Mesenteric fat pad (tissue), 1 donor: ENCODE results near the gene CEP250. TPM values are rescaled to one million over a fixed set of nuclear protein-coding genes. Genes with fewer than 3 reads are reported as not detected.
"Not testable (repeated sequence)": the region's sequence is repeated elsewhere in the genome, so short reads cannot be mapped to it uniquely, and the experiment has no call there.

Source experiments
- DNase-seq: peaks from one replicate; pipeline ENCODE4 v3.0.0-alpha.2; 2020; ENCODE audit warnings: low spot score
- total RNA-seq: library from RNA; stranded (reverse); fragmentation: NEBNext Ultra II Directional; extraction: Animal tissue kit (Norgen Biotek cat#: 25700); gene quantifications from one replicate; pipeline ENCODE4 v1.2.1, GENCODE V29; 2021
- donor health status: DM: yes; HTN: yes; CAD: no.

Gene CEP250
- total RNA-seq, 1 donor from 2014 or later = 19.3 TPM

DNA sequence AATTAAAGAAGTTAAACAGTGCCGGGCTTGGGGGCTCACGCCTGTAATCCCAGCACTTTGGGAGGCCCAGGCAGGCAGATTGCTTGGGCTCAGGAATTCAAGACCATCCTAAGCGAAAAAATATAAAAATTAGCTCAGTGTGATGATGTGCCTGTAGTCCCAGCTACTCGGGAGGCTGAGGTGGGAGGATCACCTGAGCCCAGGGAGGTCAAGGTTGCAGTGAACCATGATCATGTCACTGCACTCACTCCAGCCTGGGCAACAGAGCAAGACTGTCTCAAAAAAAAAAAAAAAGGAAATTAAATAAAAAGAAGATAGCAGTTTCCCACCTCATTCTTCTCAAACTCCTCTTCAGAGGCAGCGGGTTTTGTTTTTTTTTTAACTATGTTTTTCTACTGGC lies 62.4 kb downstream of the CEP250 start:
- DNase-seq = not testable (repeated sequence)

DNA sequence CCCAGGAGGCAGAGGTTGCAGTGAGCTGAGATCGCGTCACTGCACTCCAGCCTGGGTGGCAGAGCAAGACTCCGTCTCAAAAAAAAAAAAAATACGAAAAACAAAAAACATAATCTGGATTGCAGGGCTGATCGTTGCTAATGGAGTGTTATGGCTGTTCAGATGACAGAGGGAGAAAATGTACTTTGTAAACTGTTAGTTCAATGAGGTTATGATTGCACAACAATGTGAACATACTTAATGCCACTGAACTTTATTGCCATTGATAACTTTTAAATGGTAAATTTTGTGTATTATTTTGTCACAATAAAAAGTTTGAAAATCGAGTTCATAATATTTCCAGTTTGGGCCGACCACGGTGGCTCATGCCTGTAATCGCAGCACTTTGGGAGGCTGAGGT lies 63.6 kb downstream of the CEP250 start:
- DNase-seq = no peak

DNA sequence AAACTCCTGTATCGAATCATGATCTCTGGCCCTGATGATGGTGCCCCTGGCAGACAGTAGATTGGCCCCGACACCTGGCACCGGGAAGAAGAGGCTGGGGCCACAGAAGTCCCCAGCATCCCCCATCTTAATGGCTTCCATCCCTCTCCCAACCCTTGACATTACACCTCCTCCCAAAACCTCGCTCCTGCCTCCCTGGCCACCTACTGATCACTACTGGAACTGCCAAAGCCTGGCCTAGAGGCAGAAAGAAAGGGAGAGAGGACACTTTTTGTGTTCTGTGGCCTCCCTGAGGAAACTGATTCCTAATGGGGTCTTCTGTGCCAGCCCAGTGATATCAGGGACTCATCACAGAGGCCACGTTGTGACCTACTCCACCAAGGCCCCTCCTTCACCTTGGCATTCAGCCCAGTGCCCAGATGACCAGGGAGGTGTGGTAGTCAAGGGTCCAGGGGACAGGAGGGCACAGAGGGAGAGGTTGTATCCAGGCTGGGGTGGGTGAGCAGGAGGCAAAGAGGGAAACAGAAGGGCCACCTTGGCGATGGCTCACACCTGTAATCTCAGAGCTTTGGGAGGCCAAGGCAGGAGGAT lies 68.0 kb downstream of the CEP250 start:
- no peak for DNase-seq

DNA sequence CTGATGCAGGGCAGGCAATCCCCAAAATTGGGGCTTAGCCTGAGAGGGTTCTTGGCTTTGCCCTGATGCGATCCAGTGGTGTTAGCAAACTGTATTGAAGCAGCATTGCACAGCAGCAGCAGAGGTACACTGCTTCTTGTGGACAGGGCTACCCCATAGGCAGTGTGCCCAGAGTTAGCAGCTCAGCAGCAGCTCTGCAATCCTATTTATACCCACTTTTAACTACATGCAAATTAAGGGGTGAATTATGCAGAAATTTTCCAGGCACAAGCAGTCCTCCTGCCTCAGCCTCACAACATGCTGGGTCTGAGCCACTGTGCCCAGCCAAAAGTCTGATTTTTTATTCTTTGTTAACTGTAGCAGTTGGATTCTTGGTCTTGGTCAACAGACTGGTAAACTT lies 70.2 kb downstream of the CEP250 start:
- DNase-seq = no peak

DNA sequence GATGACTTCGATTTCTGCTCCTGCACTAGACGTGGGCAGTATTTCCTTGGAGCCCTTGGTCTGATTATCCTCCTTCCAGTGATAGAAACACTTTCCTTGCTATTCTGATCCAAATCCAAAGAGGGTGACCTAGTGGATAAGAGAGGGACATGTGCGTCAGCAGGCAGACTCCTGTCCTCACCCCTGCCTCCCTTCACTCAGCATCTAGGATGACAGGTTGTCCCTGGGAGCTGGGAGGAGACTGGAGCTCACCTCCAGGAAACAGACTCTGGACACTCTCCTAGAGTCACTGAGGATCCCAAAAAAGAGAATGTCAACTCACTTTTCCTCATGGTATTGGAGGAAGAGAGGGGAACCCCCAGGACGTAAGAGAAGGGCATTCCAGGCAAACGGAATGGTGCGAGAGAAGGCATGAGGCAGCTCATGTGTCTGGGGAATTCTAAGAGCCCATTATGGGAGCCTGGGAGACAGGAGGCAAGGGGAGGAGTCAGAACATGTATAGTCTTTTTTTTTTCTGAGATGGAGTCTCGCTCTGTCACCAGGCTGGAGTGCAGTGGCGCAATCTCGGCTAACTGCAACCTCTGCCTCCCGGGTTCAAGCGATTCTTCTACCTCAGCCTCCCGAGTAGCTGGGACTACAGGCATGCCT lies 71.8 kb downstream of the CEP250 start:
- DNase-seq = no peak

DNA sequence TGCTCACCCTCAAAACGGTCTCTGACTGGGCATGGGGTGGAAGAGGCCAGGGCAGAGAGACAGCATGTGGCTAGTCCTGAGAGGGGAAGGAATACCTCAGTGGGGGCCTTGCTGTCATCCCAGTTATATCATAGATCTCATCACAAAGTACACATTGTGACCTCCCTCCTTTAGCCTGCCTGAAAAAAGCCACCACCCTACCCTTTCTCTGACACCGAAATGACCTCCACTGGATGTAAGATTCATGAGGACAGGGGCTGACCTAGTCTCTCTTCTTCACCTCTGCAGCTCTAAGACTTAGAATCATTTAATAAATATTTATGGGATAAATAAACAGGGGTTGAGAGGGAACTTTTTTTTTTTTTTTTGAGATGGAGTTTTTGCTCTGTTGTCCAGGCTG lies 74.2 kb downstream of the CEP250 start, which contains the start of gene C20orf173:
Gene C20orf173, minus strand, starts transcription at position 101 of the 400 bp plus-strand sequence. CDS start 279 bp downstream, outside the sequence.
- DNase-seq = no peak

DNA sequence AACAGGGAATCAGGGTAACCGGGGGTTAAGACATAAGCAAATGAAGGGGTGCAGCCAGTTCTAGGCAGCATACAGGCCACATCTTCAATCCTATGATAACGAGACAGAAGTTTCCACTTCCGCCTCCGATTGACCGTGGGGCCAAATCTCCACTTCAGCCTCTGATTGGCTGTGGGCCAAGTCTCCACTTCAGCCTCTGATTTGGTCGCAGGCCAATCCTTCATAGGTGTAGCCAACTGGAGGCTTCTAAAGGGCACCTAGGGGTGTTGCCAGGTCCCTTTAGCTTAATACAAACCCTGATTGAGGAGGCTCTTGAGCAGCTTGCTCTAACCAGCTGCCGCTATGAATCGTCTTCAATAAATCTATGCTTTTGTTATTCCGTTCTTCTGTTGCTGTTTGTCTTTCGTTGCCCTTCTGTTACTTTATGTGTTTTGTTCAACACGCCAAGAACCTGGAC lies 84.4 kb downstream of the CEP250 start:
- DNase-seq = no peak

DNA sequence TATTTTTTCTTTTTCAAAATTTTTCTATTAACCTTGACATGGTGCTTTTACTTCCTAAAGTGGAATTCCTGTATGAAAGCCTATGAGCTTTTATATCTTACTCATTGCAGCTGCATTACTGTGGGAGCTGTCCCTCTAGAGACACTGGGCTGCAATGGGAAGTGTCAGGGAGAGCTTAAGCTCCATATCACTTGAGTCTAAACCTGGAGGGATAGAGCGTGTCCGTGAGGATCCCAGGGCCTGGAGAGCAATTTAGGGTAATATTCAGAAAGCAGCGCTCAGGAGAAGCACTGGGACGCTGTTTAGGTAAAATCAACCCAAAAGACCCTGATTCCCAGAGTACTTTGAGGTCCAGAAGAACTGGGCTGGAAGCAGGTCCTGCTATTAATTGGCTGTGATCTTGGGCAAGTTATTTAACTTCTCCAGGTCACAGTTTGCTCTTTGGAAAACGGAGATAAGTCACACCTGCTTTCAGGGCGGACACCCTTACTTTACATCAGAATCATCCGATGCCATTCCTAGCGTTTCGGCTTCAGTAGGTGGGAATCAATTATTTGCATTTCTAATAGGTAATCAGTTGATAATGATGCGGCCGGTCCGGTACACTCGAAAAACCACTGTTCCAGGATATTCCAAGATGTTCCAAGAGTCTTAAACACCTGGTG lies 85.9 kb downstream of the CEP250 start:
- DNase-seq = no peak

DNA sequence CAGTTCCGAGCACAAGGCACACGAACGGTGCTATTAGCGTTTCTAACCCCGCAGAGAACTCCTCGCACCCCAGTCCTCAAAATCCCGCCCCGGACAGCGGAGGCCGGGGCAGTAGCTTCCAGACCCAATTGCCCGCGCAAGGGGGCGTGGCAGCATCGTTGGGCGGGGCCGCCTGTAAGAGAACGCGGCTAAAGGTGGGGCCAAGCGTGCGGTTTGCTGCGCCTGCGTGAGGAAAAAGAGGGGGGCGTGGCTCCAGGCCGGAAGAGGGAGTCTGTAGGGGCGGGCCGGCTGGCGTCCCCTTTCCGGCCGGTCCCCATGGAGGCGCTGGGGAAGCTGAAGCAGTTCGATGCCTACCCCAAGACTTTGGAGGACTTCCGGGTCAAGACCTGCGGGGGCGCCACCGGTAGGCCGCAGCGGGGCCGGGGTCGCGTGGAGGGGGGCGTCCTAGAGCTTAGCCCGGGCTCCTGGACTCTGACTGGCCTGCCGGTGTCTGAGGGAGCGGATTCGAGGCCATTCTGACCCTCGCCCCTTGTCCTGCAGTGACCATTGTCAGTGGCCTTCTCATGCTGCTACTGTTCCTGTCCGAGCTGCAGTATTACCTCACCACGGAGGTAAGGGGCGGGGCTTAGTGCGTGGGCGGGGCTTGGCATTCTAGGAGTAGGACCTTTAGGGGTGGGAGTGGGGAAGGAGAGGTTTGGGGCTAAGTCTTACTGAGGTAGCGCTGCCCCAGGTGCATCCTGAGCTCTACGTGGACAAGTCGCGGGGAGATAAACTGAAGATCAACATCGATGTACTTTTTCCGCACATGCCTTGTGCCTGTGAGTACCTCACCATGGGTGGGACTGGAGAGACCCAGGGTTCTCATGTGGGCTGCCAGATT lies 86.6 kb downstream of the CEP250 start, which contains the start of gene ERGIC3:
Gene ERGIC3, plus strand, starts transcription at position 296 of the 880 bp plus-strand sequence. Its CDS starts 20 bp downstream, at position 316.
- DNase-seq = peak; percentile 98

DNA sequence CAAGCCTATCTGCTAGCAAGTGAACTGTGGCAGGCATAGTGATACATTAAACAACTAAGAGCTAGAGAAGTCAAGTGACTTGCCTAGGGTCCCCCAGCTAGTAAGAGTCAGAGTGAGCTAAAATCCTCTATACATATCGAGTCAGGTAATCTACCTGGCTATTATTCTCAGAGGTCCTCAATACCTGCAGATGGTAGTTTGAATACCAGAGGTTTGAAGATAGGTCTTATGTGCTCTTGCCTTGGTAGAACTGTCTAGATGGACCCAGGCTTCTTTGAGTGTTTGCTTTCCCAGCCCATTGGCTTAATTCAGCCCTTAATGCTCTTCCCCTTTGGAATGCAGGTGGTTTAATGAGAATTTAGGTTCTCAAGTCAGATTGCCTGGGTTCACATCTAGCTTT lies 87.6 kb downstream of the CEP250 start:
- DNase-seq = no peak

DNA sequence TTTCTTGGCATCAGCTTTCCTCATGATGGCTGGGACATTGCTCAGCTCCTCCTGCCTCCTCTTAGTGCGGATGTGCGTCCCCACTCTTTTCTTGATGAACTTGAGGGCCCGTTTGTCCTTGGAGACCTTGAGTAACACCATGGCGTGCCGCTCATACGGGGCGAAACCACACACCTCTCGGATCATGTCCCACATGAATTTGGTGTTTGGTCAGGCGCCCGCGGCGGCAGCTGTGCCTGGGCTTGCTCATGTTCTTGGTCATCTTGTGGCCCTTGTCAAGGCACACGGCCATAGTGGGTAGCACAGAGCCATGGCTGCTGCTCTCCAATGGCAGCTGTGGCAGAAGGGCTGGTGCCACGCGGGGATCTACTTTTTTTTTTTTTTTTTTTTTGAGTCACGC lies 89.0 kb downstream of the CEP250 start:
- DNase-seq = no peak

DNA sequence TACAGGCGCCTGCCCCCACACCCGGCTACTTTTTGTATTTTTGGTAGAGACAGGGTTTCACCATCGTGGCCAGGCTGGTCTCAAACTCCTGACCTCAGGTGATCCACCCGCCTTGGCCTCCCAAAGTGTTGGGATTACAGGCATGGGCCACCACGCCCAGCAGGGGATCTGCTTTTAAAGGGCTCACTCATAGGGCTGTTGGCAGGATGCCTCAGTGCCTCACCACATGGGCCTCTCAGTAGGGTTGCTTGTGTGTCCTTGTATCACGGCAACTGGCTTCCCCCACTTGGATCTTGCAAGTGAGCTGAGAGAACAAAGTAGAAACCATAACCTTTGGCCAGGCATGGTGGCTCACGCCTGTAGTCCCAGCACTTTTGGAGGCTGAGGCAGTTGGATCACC lies 89.5 kb downstream of the CEP250 start:
- DNase-seq = not testable (repeated sequence)

DNA sequence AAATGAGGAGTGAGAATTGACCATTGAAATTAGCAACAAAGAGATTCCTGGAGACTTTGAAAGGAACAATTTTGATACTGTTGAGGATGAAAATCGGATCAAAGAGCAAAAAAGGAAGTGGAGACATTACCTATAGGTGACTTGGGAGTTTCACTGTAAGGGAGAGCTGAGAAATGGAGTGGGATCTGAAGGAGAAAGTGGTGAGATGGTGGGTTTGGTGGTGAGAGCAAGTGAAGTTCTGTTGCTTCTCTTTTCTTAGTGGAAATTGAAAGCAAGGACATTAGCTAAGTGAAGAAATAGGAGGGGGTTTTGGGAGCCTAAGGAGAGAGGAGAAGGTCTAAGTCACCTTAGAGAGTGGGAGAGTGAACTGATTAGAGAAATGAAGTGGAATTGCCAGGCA lies 90.7 kb downstream of the CEP250 start:
- DNase-seq = no peak

DNA sequence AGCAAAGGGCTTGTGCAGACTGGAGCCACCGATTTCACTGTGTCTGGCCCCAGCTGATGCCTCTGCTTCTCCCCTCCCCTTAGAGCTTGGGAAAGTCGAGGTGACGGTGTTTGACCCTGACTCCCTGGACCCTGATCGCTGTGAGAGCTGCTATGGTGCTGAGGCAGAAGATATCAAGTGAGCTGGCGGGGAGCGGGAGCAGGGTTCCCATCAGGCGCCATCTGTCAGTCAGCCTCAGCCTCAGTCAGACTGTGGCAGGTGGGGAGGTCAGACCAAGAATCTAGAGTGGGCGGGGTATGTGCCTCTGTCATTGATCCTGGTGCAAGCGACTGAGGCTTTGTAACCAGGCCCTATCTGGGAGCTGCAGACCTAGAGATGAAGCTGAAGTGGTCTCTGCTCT lies 91.9 kb downstream of the CEP250 start:
- DNase-seq = no peak

DNA sequence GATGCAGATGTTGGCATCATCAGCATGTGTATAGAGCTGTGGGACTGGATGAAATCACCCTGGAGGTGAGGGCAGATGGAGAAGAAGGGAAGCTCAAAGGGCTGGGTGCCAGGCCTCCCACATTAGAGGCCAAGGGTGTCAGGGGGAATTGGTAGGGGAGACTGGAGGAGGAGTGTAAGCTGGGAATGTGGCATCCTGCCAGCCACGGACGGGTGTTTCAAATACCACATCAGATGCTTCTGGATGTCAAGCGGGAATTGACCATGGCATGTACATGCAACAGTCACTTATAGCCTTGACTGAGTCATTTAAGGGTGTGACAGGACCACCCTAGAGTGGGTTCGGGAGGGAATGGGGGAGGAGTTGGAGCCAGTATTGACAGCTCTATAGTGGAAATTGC lies 96.1 kb downstream of the CEP250 start:
- DNase-seq = no peak

DNA sequence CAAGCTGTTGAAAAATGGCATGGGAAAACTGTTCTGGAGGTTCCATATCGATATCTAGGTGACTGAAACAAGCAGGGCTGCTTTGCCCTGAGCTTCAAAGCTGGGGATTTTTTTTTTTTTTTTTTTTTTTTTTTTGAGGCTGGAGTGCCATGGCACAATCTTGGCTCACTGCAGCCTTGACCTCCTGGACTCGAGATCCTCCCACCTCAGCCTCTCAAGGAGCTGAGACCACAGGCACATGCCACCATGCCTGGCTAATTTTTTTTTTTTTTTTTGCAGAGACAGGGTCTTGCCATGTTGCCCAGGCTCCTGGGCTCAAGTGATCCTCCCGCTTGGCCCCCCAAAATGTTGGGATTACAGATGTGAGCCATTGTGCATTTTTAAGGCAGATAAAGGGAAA lies 97.5 kb downstream of the CEP250 start:
- DNase-seq = no peak

DNA sequence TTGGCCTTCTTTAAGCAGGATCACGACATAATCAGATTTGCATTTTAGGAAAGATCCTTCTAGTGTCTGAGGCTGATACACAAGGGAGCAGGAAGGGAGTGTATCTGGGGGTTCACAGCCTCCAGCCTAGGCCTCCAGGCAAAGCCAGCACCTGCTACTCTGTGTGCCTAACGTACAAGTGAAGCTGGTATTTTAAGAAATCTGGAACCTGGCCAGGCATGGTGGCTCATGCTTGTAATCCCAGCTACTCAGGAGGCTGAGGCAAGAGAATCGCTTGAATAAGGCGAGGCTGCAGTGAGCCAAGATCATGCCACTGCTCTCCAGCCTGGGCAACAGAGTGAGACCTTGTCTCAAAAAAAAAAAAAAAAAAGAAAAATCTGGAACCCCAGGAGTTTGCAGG lies 100.1 kb downstream of the CEP250 start:
- DNase-seq = not testable (repeated sequence)

DNA sequence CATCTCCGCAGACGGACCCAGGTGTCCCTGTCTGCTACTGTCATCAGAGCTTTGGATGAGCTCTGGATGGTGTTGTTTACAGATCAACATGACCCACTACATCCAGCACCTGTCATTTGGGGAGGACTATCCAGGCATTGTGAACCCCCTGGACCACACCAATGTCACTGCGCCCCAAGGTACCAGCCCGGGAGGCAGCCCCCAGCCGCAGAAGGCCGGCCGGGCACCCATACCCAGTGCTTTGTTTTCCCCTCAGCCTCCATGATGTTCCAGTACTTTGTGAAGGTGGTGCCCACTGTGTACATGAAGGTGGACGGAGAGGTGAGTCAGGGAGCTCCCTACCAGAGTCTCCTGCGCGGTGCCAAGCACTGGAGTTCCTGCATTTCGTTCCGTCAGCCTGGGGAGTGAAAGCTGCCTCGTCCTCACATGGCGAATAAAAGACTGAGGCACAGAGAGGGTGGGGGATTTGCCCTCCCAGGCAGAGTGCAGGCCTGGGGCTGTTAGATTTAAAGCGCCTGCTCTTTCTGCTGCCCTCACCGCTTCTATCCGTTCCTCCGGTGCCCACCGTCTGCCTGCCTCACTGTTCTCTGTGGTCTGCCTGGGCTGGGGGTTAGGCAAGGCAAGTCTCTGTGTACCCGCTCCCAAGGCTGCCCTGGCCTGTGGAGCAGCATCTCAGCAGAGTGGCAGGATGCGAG lies 100.7 kb downstream of the CEP250 start:
- DNase-seq = no peak

DNA sequence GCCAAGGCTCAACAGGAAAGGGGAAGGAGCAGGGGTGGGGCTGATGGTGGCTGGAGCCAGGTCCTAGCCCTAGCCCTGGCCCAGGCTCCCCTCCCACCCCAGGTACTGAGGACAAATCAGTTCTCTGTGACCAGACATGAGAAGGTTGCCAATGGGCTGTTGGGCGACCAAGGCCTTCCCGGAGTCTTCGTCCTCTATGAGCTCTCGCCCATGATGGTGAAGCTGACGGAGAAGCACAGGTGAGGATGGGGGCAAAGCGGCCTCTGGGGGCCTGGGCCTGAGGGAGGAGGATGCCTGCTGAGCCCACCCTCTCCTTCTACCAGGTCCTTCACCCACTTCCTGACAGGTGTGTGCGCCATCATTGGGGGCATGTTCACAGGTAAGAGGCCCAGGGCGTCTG lies 101.5 kb downstream of the CEP250 start:
- DNase-seq = no peak

DNA sequence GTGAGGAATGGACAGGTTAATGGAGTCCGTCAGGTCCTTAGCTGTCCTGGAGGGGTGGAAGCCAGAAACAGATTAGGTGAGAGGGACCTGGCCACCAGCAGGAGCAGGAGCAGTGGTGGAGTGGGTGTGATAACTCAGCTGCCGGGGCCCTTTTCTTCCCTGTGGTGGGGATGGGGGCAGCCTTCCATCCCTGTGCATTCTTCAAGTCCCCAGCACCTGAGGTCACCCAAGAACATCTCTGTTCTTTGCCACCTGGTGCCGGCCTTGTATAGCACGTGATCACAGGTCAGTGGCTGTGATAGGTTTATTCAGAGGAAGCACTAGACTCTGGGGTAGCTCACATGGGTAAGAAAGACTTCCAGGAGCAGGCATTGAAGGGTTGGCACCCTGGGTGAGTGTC lies 103.1 kb downstream of the CEP250 start:
- no peak for DNase-seq
